Measurements from ENCODE around the gene VANGL1.

VANGL1 gene

GRCh38 chr1:115669886-115670285 lies 28.1 kb downstream of the VANGL1 start:
- DNase-seq = no peak

- DNase-seq = peak; percentile 18
Measured at GRCh38 chr1:115670476-115671175, 28.9 kb downstream of the VANGL1 start.

- DNase-seq = peak; percentile 9
Measured at GRCh38 chr1:115671176-115671934, 29.6 kb downstream of the VANGL1 start.

- no peak for DNase-seq
Measured at GRCh38 chr1:115672224-115673009, 30.6 kb downstream of the VANGL1 start.

- no peak for DNase-seq
Measured at GRCh38 chr1:115676498-115677181, 34.9 kb downstream of the VANGL1 start.

GRCh38 chr1:115677182-115677555 lies 35.4 kb downstream of the VANGL1 start:
- DNase-seq = no peak

GRCh38 chr1:115677565-115677964 lies 35.8 kb downstream of the VANGL1 start:
- no peak for DNase-seq

GRCh38 chr1:115678141-115678540 lies 36.4 kb downstream of the VANGL1 start:
- DNase-seq = no peak

GRCh38 chr1:115679141-115679611 lies 37.4 kb downstream of the VANGL1 start:
- DNase-seq = no peak

GRCh38 chr1:115680730-115681111 lies 39.0 kb downstream of the VANGL1 start:
- no peak for DNase-seq

GRCh38 chr1:115682792-115683191 lies 41.0 kb downstream of the VANGL1 start:
- no peak for DNase-seq

GRCh38 chr1:115685029-115685705 lies 43.4 kb downstream of the VANGL1 start:
- no peak for DNase-seq

GRCh38 chr1:115687744-115688143 lies 46.0 kb downstream of the VANGL1 start:
- no peak for DNase-seq

- DNase-seq = no peak
Measured at GRCh38 chr1:115690972-115691371, 49.2 kb downstream of the VANGL1 start.

GRCh38 chr1:115692224-115692623 lies 50.5 kb downstream of the VANGL1 start:
- DNase-seq = no peak

GRCh38 chr1:115694805-115695204 lies 53.0 kb downstream of the VANGL1 start:
- no peak for DNase-seq

- no peak for DNase-seq
Measured at GRCh38 chr1:115697619-115698018, 55.8 kb downstream of the VANGL1 start.

GRCh38 chr1:115701090-115701489 lies 59.3 kb downstream of the VANGL1 start:
- no peak for DNase-seq

- no peak for DNase-seq
Measured at GRCh38 chr1:115702959-115703358, 61.2 kb downstream of the VANGL1 start.

GRCh38 chr1:115705085-115705951 lies 63.5 kb downstream of the VANGL1 start:
- DNase-seq = no peak

GRCh38 chr1:115705963-115706362 lies 64.2 kb downstream of the VANGL1 start:
- no peak for DNase-seq
